MCF 10A (cell line): Measurements from ENCODE around the gene NFAT5. TPM values are rescaled to one million over a fixed set of nuclear protein-coding genes. Genes with fewer than 3 reads are reported as not detected.

Experiments used
- BruUV-seq: library from RNA; stranded (reverse); fragments of 400-500 nt; replicated peaks from 2 replicates; lab custom pipeline; 2021; lab: Mats Ljungman, UMichigan
- CTCF ChIA-PET: fragments of 300-600 bp; sonication (Branson Sonifier 250); formaldehyde crosslinking; extraction: SDS; loops from one replicate; lab custom pipeline; 2021; ENCODE audit warnings: antibody characterized with exemption, inconsistent platforms; lab: Yijun Ruan, JAX
- POLR2A ChIA-PET: fragments of 300-600, 350-650 bp; sonication (Branson Sonifier 250); formaldehyde crosslinking; extraction: SDS; loops from one replicate; lab custom pipeline; 2020; ENCODE audit warnings: antibody characterized with exemption, inconsistent platforms; lab: Yijun Ruan, JAX
- DNase-seq: peaks from one replicate; pipeline ENCODE4 v3.0.0-alpha.2; 2018; ENCODE audit not compliant: unreplicated experiment
- H3K27ac Mint-ChIP-seq: one replicate; pipeline ENCODE4 v1.8.0; 2022; ENCODE audit warnings: mild to moderate bottlenecking, low read depth, mixed read lengths; ENCODE audit not compliant: unreplicated experiment
- H3K27me3 Mint-ChIP-seq: one replicate; pipeline ENCODE4 v1.8.0; 2022; ENCODE audit warnings: mixed read lengths; ENCODE audit not compliant: insufficient read depth, unreplicated experiment
- H3K36me3 Mint-ChIP-seq: one replicate; pipeline ENCODE4 v1.8.0; 2022; ENCODE audit warnings: mild to moderate bottlenecking, moderate library complexity, mixed read lengths; ENCODE audit not compliant: insufficient read depth, unreplicated experiment
- H3K4me1 Mint-ChIP-seq: one replicate; pipeline ENCODE4 v1.8.0; 2022; ENCODE audit warnings: mixed read lengths; ENCODE audit not compliant: insufficient read depth, unreplicated experiment
- H3K4me3 Mint-ChIP-seq: one replicate; pipeline ENCODE4 v1.8.0; 2022; ENCODE audit warnings: mild to moderate bottlenecking, moderate library complexity, mixed read lengths; ENCODE audit not compliant: unreplicated experiment
- H3K9me3 Mint-ChIP-seq: one replicate; pipeline ENCODE4 v1.8.0; 2022; ENCODE audit warnings: mixed read lengths; ENCODE audit not compliant: unreplicated experiment
- intact Hi-C: fragments of 100-400 bp; cut with micrococcal nuclease; formaldehyde crosslinking; loops from 2 replicates; pipeline ENCODE4 v1.14.1; 2022
- total RNA-seq: library from RNA; stranded (reverse); gene quantifications from 2 replicates; pipeline ENCODE4 v1.2.3, GENCODE V29; 2022
- TF ChIP-seq, protein P1 (sequence below): fragments of 200-600 bp; IDR thresholded peaks from one replicate; pipeline ENCODE4 v1.8.0; 2022; ENCODE audit warnings: antibody characterized with exemption, mild to moderate bottlenecking; ENCODE audit not compliant: unreplicated experiment

Gene NFAT5
- total RNA-seq, 1 experiment from 2014 or later, result 46.4 TPM

DNA sequence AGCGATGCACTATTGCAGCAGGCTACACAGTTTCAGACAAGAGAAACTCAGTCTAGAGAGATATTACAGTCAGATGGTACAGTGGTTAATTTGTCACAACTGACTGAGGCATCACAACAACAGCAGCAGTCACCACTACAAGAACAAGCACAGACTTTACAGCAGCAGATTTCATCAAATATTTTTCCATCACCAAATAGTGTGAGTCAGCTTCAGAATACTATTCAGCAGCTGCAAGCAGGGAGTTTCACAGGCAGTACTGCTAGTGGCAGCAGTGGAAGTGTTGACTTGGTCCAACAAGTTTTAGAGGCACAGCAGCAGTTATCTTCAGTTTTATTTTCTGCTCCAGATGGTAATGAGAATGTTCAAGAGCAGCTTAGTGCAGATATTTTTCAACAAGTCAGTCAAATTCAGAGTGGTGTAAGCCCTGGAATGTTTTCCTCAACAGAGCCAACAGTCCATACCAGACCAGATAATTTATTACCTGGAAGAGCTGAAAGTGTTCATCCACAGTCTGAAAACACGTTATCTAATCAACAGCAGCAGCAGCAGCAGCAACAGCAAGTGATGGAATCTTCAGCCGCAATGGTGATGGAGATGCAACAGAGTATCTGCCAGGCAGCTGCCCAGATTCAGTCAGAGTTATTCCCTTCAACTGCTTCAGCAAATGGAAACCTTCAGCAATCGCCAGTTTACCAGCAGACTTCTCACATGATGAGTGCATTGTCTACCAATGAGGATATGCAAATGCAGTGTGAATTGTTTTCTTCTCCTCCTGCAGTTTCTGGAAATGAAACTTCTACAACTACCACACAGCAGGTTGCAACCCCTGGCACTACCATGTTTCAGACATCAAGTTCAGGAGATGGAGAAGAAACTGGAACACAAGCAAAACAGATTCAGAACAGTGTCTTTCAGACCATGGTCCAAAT lies 126.5 kb downstream of the NFAT5 start:
- Mint-ChIP-seq H3K4me3 (no peak overlapping the region), H3K4me1 (no peaks in the 10 kb centered on the region), H3K27me3 (no peaks in the 10 kb centered on the region), H3K36me3 (peaks cover 87% of the 10 kb centered on the region), H3K27ac (no peak overlapping the region), H3K9me3 (no peaks in the 10 kb centered on the region)
- no TSS peak for BruUV-seq
- TF ChIP-seq, protein P1, sequence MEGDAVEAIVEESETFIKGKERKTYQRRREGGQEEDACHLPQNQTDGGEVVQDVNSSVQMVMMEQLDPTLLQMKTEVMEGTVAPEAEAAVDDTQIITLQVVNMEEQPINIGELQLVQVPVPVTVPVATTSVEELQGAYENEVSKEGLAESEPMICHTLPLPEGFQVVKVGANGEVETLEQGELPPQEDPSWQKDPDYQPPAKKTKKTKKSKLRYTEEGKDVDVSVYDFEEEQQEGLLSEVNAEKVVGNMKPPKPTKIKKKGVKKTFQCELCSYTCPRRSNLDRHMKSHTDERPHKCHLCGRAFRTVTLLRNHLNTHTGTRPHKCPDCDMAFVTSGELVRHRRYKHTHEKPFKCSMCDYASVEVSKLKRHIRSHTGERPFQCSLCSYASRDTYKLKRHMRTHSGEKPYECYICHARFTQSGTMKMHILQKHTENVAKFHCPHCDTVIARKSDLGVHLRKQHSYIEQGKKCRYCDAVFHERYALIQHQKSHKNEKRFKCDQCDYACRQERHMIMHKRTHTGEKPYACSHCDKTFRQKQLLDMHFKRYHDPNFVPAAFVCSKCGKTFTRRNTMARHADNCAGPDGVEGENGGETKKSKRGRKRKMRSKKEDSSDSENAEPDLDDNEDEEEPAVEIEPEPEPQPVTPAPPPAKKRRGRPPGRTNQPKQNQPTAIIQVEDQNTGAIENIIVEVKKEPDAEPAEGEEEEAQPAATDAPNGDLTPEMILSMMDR, result no peak
- ChIA-PET POLR2A (no interaction called here), CTCF (interaction anchor here (1.1 kb wide), 1 partner anchor 17 kb away, joined by 3 read pairs; no protein-coding TSS in a partner anchor)
- intact Hi-C loops, result no loop called here
- no peak for DNase-seq

GRCh38 chr16:69693916-69694315 lies 128.2 kb downstream of the NFAT5 start:
- TF ChIP-seq, protein P1, result no peak
- peaks cover 85% of the 10 kb centered on the region for H3K36me3 Mint-ChIP-seq
- H3K4me1 Mint-ChIP-seq, result no peaks in the 10 kb centered on the region
- POLR2A ChIA-PET, result interaction anchor here (1.9 kb wide), 1 partner anchor 11 kb away, joined by 5 read pairs; no protein-coding TSS in a partner anchor
- intact Hi-C loops, result no loop called here
- CTCF ChIA-PET, result interaction anchor here (0.6 kb wide), 1 partner anchor 10 kb away, joined by 3 read pairs; no protein-coding TSS in a partner anchor
- no peaks in the 10 kb centered on the region for H3K27me3 Mint-ChIP-seq
- no peak overlapping the region for H3K4me3 Mint-ChIP-seq
- no peak for DNase-seq
- H3K27ac Mint-ChIP-seq, result peak overlapping the region; percentile 2
- BruUV-seq, result no TSS peak
- no peaks in the 10 kb centered on the region for H3K9me3 Mint-ChIP-seq

GRCh38 chr16:69698404-69698803 lies 132.6 kb downstream of the NFAT5 start:
- CTCF ChIA-PET, result interaction anchor here (1.5 kb wide), 1 partner anchor 10 kb away, joined by 7 read pairs; no protein-coding TSS in a partner anchor
- Mint-ChIP-seq H3K36me3 (peaks cover 64% of the 10 kb centered on the region), H3K4me1 (no peaks in the 10 kb centered on the region), H3K27ac (no peak overlapping the region), H3K4me3 (no peak overlapping the region), H3K27me3 (no peaks in the 10 kb centered on the region), H3K9me3 (no peaks in the 10 kb centered on the region)
- TF ChIP-seq, protein P1, result no peak
- DNase-seq, result no peak
- POLR2A ChIA-PET, result interaction anchor here (1.0 to 1.2 kb wide), 2 partner anchors 11 to 56 kb away, joined by 6 read pairs; partner anchors contain the start of gene NOB1
- BruUV-seq, result no TSS peak
- intact Hi-C loops, result no loop called here

DNA sequence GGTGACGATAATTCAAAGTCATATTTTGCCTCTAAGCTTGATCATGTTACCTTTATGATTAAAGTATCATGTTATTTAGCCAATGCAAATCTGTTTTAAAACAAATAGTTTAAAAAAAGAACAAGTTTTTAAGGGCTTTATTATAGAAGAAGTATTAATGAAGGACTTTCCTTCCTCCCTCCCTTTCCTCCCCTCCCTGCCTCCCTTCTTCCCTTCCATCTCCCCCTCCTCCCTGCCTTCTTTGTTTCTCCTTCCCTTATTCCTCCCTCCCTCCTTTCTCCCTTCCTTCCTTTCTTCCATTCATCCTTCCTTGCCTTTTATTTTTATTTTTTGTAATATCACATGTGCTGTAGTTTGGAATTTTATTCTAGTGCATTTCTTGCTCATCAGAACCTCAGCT lies 134.1 kb downstream of the NFAT5 start:
- no peaks in the 10 kb centered on the region for H3K9me3 Mint-ChIP-seq
- H3K36me3 Mint-ChIP-seq, result peaks cover 68% of the 10 kb centered on the region
- POLR2A ChIA-PET, result interaction anchor here (1.0 to 1.2 kb wide), 2 partner anchors 26 to 257 kb away, joined by 3 to 4 read pairs; partner anchors contain the start of gene NQO1
- no peak overlapping the region for H3K27ac Mint-ChIP-seq
- DNase-seq, result no peak
- TF ChIP-seq, protein P1, result no peak
- intact Hi-C loops, result no loop called here
- CTCF ChIA-PET, result no interaction called here
- BruUV-seq, result no TSS peak
- H3K4me1 Mint-ChIP-seq, result no peaks in the 10 kb centered on the region
- H3K27me3 Mint-ChIP-seq, result no peaks in the 10 kb centered on the region
- no peak overlapping the region for H3K4me3 Mint-ChIP-seq
